ENCODE results near the gene CASZ1.

Gene CASZ1

DNA sequence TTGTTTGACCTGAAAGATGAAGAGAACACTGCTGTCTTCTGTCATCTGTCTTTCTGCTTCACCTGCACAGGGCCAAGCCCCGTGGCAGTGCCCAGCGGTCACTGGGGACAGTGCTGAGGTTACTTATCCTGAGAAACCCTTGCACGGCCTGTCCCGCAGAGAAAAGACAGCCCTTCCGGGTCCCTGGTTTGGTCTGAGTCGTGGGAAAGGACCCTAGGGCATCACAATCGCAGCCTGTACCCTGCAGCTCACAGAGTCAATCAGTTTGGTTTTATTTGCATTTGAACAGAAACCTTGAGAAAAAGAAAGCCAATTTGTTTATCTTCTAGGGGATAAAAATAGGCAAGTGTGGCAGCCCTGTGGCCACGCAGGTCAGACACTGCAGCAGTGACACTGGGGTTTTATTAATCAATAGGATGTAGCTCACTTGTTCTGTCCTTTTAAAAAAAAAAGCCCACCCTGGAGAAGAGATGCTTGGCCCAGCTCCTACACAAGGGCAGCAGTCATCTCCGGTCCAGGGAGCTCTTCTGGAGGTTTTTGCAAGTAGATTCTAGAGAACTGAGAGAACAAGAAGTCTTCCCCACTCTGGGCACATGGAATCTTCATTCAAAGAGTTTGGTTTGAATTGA lies 201.7 kb downstream of the CASZ1 start:
- FAIRE-seq = no peak

GRCh38 chr1:10593750-10594149 lies 202.7 kb downstream of the CASZ1 start:
- FAIRE-seq (no peak), DNase-seq (ENCODE audit: insufficient read length, low spot score) (no peak)

More for the DNA sequence above, 201.7 kb downstream of the CASZ1 start:
- no peak for DNase-seq (ENCODE audit: insufficient read length, low spot score)

GRCh38 chr1:10592373-10592772 lies 204.1 kb downstream of the CASZ1 start:
- FAIRE-seq (no peak), DNase-seq (ENCODE audit: insufficient read length, low spot score) (no peak)

- FAIRE-seq (no peak), DNase-seq (ENCODE audit: insufficient read length, low spot score) (no peak)
Observed at GRCh38 chr1:10591010-10591409, 205.4 kb downstream of the CASZ1 start.

GRCh38 chr1:10589074-10589473 lies 207.4 kb downstream of the CASZ1 start:
- FAIRE-seq = no peak
- DNase-seq (ENCODE audit: insufficient read length, low spot score) = no peak

- FAIRE-seq (no peak), DNase-seq (ENCODE audit: insufficient read length, low spot score) (no peak)
Observed at GRCh38 chr1:10588640-10589039, 207.8 kb downstream of the CASZ1 start.

Measured in HTR-8/SVneo (cell line).